OCI-LY3 (cell line): Measurements from ENCODE around the gene FOLR3.
A peak's percentile ranks its signal among the peaks of the same experiment; 100 is the strongest.
"Not testable (repeated sequence)": the region's sequence is repeated elsewhere in the genome, so short reads cannot be mapped to it uniquely, and the experiment has no call there.

Experiments used
- H2AFZ ChIP-seq: fragments of 200-600, 300-600 bp; shearing (Covaris generic); 2 replicates; pipeline ENCODE4 v1.6.0; 2014; ENCODE audit warnings: antibody characterized with exemption, low read depth, low read length
- H3K27ac ChIP-seq: fragments of 200-600, 300-600 bp; sonication (generic); 2 replicates; pipeline ENCODE4 v1.5.1; 2014; ENCODE audit warnings: mild to moderate bottlenecking, low read length, moderate library complexity, mixed read lengths
- H3K27me3 ChIP-seq: fragments of 200-600, 300-600 bp; sonication (generic); 2 replicates; pipeline ENCODE4 v1.6.1; 2014; ENCODE audit warnings: low read depth, low read length, mixed read lengths
- H3K36me3 ChIP-seq: fragments of 200-600, 300-600 bp; sonication (generic); replicated peaks from 2 replicates; pipeline ENCODE3; 2014; ENCODE audit warnings: low read depth, low read length, mixed read lengths
- H3K4me1 ChIP-seq: fragments of 300-600, 200-600 bp; sonication (generic); 2 replicates; pipeline ENCODE4 v1.6.1; 2014; ENCODE audit warnings: low read length, mixed read lengths
- H3K4me2 ChIP-seq: fragments of 200-600, 300-600 bp; sonication (generic); 2 replicates; pipeline ENCODE4 v1.6.1; 2014; ENCODE audit warnings: low read length, mixed read lengths
- H3K4me3 ChIP-seq: fragments of 300-600, 200-600 bp; sonication (generic); 2 replicates; pipeline ENCODE4 v1.5.1; 2014; ENCODE audit warnings: antibody characterized with exemption, mild to moderate bottlenecking, low read length, moderate library complexity
- H3K79me2 ChIP-seq: fragments of 300-600, 200-600 bp; shearing (Covaris generic); 2 replicates; pipeline ENCODE4 v1.6.1; 2014; ENCODE audit warnings: mild to moderate bottlenecking, low read length, mixed read lengths
- H3K9ac ChIP-seq: fragments of 300-600, 200-600 bp; shearing (Covaris generic); 2 replicates; pipeline ENCODE4 v1.6.0; 2014; ENCODE audit warnings: mild to moderate bottlenecking, low read length, moderate library complexity
- H3K9me3 ChIP-seq: fragments of 200-600, 300-600 bp; shearing (Covaris generic); 2 replicates; pipeline ENCODE4 v1.6.1; 2014; ENCODE audit warnings: low read length, mixed read lengths; ENCODE audit not compliant: insufficient read depth
- H4K20me1 ChIP-seq: fragments of 200-600, 300-600 bp; sonication (generic); 2 replicates; pipeline ENCODE4 v1.6.1; 2016; ENCODE audit warnings: low read length, mixed read lengths; ENCODE audit not compliant: insufficient read depth
- CTCF ChIP-seq: fragments of 200-600, 300-600 bp; sonication (generic); IDR thresholded peaks from 2 replicates; pipeline ENCODE4 v1.5.1; 2014; ENCODE audit warnings: antibody characterized with exemption, low read length, low read depth
- EZH2phosphoT487 ChIP-seq: fragments of 200-600 bp; shearing (Covaris generic); IDR thresholded peaks from 2 replicates; pipeline ENCODE4 v1.6.1; 2018; ENCODE audit warnings: antibody characterized with exemption, mixed run types, low read depth

Gene FOLR3

GRCh38 chr11:72135473-72135872, at the start of gene FOLR3:
TSS of gene FOLR3 (plus strand) at chr11:72135725. CDS start at chr11:72135953, 228 bp downstream.
- not testable (repeated sequence) for H3K9ac ChIP-seq, H3K4me1 ChIP-seq, H3K9me3 ChIP-seq, H3K4me2 ChIP-seq, H3K4me3 ChIP-seq, H4K20me1 ChIP-seq, H3K79me2 ChIP-seq, H3K36me3 ChIP-seq, H3K27ac ChIP-seq, H3K27me3 ChIP-seq, H2AFZ ChIP-seq

- Histone ChIP-seq H3K4me3 (no peak overlapping the region), H2AFZ (no peak overlapping the region), H3K79me2 (no peaks in the 10 kb centered on the region), H3K36me3 (peaks cover 18% of the 10 kb centered on the region), H3K4me2 (no peak overlapping the region), H3K4me1 (peaks cover 4% of the 10 kb centered on the region; the same call in 1 of the 2 replicates), H4K20me1 (no peaks in the 10 kb centered on the region), H3K9ac (no peak overlapping the region), H3K27me3 (no peaks in the 10 kb centered on the region), H3K9me3 (no peaks in the 10 kb centered on the region), H3K27ac (no peak overlapping the region)
- no peak for TF ChIP-seq CTCF
- no peak for TF ChIP-seq EZH2phosphoT487
Measured at GRCh38 chr11:72088076-72088808, 47.3 kb upstream of the FOLR3 start.

- 0 out of 2 replicates have a peak overlapping the region, but pooled peaks have one; percentile 7 for H3K27ac ChIP-seq
- H4K20me1 ChIP-seq: no peaks in the 10 kb centered on the region
- no peaks in the 10 kb centered on the region for H3K9me3 ChIP-seq
- no peak overlapping the region for H3K4me3 ChIP-seq
- no peaks in the 10 kb centered on the region for H3K79me2 ChIP-seq
- TF ChIP-seq CTCF: peak; percentile 96
- TF ChIP-seq EZH2phosphoT487: no peak
- peaks cover 4% of the 10 kb centered on the region; the same call in 1 of the 2 replicates for H3K4me1 ChIP-seq
- no peak overlapping the region for H3K4me2 ChIP-seq
- no peaks in the 10 kb centered on the region for H3K27me3 ChIP-seq
- H3K36me3 ChIP-seq: peaks cover 34% of the 10 kb centered on the region
- H2AFZ ChIP-seq: no peak overlapping the region
- H3K9ac ChIP-seq: no peak overlapping the region
Measured at GRCh38 chr11:72091292-72091691, 44.2 kb upstream of the FOLR3 start.

GRCh38 chr11:72098741-72099140, 36.8 kb upstream of the FOLR3 start:
- H3K27me3 ChIP-seq: no peaks in the 10 kb centered on the region
- no peak overlapping the region for H3K4me2 ChIP-seq
- no peak overlapping the region for H3K4me3 ChIP-seq
- H3K9ac ChIP-seq: no peak overlapping the region
- peaks cover 42% of the 10 kb centered on the region for H3K36me3 ChIP-seq
- no peaks in the 10 kb centered on the region for H4K20me1 ChIP-seq
- peaks cover 39% of the 10 kb centered on the region for H3K79me2 ChIP-seq
- TF ChIP-seq EZH2phosphoT487 (no peak), CTCF (no peak)
- no peaks in the 10 kb centered on the region for H3K9me3 ChIP-seq
- H2AFZ ChIP-seq: no peak overlapping the region
- H3K4me1 ChIP-seq: peaks cover 17% of the 10 kb centered on the region
- no peak overlapping the region for H3K27ac ChIP-seq
